ENCODE measurements around the gene SLC35F3.

The SLC35F3 gene

GRCh38 chr1:234277161-234277868 lies 372.8 kb downstream of the SLC35F3 start:
- no peak for TF ChIP-seq MYC (IDR thresholded peaks at IDR 0.05; ENCODE audit: low read depth, low read length)
- no peak for TF ChIP-seq MAX (IDR thresholded peaks at IDR 0.05; ENCODE audit: low read depth, low read length)
- no peak for DNase-seq (ENCODE audit: low read depth)
- H3K4me3 ChIP-seq (ENCODE audit: low read depth, low read length), result no peak overlapping the region

- no peak for DNase-seq (ENCODE audit: low read depth)
- TF ChIP-seq CTCF (IDR thresholded peaks at IDR 0.05; ENCODE audit: low read depth, low read length) (no peak), MYC (IDR thresholded peaks at IDR 0.05; ENCODE audit: low read depth, low read length) (no peak), POLR2A (IDR thresholded peaks at IDR 0.05; ENCODE audit: extremely low read depth, insufficient read length) (no peak), MAX (IDR thresholded peaks at IDR 0.05; ENCODE audit: low read depth, low read length) (no peak)
- no peak overlapping the region for H3K4me3 ChIP-seq (ENCODE audit: low read depth, low read length)
Measured at GRCh38 chr1:234279021-234279420, 374.5 kb downstream of the SLC35F3 start.

GRCh38 chr1:234280500-234280899 lies 376.0 kb downstream of the SLC35F3 start:
- TF ChIP-seq CTCF (IDR thresholded peaks at IDR 0.05; ENCODE audit: low read depth, low read length), result no peak
- no peak for TF ChIP-seq POLR2A (IDR thresholded peaks at IDR 0.05; ENCODE audit: extremely low read depth, insufficient read length)
- TF ChIP-seq MAX (IDR thresholded peaks at IDR 0.05; ENCODE audit: low read depth, low read length), result no peak
- no peak for TF ChIP-seq MYC (IDR thresholded peaks at IDR 0.05; ENCODE audit: low read depth, low read length)
- no peak for DNase-seq (ENCODE audit: low read depth)
- no peak overlapping the region for H3K4me3 ChIP-seq (ENCODE audit: low read depth, low read length)

GRCh38 chr1:234281826-234282489 lies 377.5 kb downstream of the SLC35F3 start:
- H3K4me3 ChIP-seq (ENCODE audit: low read depth, low read length), result no peak overlapping the region
- TF ChIP-seq POLR2A (IDR thresholded peaks at IDR 0.05; ENCODE audit: extremely low read depth, insufficient read length) (no peak), MYC (IDR thresholded peaks at IDR 0.05; ENCODE audit: low read depth, low read length) (no peak), CTCF (IDR thresholded peaks at IDR 0.05; ENCODE audit: low read depth, low read length) (no peak), MAX (IDR thresholded peaks at IDR 0.05; ENCODE audit: low read depth, low read length) (no peak)
- DNase-seq (ENCODE audit: low read depth), result no peak

GRCh38 chr1:234286206-234286605 lies 381.7 kb downstream of the SLC35F3 start:
- TF ChIP-seq MYC (IDR thresholded peaks at IDR 0.05; ENCODE audit: low read depth, low read length) (no peak), POLR2A (IDR thresholded peaks at IDR 0.05; ENCODE audit: extremely low read depth, insufficient read length) (no peak), CTCF (IDR thresholded peaks at IDR 0.05; ENCODE audit: low read depth, low read length) (no peak), MAX (IDR thresholded peaks at IDR 0.05; ENCODE audit: low read depth, low read length) (no peak)
- no peak overlapping the region for H3K4me3 ChIP-seq (ENCODE audit: low read depth, low read length)
- no peak for DNase-seq (ENCODE audit: low read depth)

- DNase-seq (ENCODE audit: low read depth), result no peak
- TF ChIP-seq POLR2A (IDR thresholded peaks at IDR 0.05; ENCODE audit: extremely low read depth, insufficient read length) (no peak), MAX (IDR thresholded peaks at IDR 0.05; ENCODE audit: low read depth, low read length) (no peak), MYC (IDR thresholded peaks at IDR 0.05; ENCODE audit: low read depth, low read length) (no peak), CTCF (IDR thresholded peaks at IDR 0.05; ENCODE audit: low read depth, low read length) (no peak)
- H3K4me3 ChIP-seq (ENCODE audit: low read depth, low read length), result no peak overlapping the region
Measured at GRCh38 chr1:234288946-234289345, 384.5 kb downstream of the SLC35F3 start.

Data from NB4 (cell line).